GM21717 (cell line): ENCODE data around the gene SLC15A3.
"Not testable (repeated sequence)": the region's sequence is repeated elsewhere in the genome, so short reads cannot be mapped to it uniquely, and the experiment has no call there.

Experiments used
- ATAC-seq: cut with Tn5 transposase; IDR thresholded peaks from one replicate; pipeline ENCODE4 v1.9.1; 2021; ENCODE audit warnings: mild to moderate bottlenecking, moderate library complexity; ENCODE audit not compliant: unreplicated experiment

Gene SLC15A3

GRCh38 chr11:60917267-60917666, 34.7 kb downstream of the SLC15A3 start:
- ATAC-seq, result no peak

GRCh38 chr11:60916669-60917206, 35.2 kb downstream of the SLC15A3 start:
- no peak for ATAC-seq

- peak; percentile 36 for ATAC-seq
These were observed 36.6 kb downstream of the SLC15A3 start for GRCh38 chr11:60915248-60915914.

- no peak for ATAC-seq
These were observed 37.2 kb downstream of the SLC15A3 start for GRCh38 chr11:60914633-60915247.

- ATAC-seq, result peak; percentile 45
These were observed 38.0 kb downstream of the SLC15A3 start, which contains the start of gene TMEM109 for GRCh38 chr11:60913793-60914632. TSS of gene TMEM109 (plus strand) at chr11:60914158. CDS start at chr11:60919694, 5,536 bp downstream.

- no peak for ATAC-seq
These were observed 39.0 kb downstream of the SLC15A3 start for GRCh38 chr11:60912851-60913528.

- ATAC-seq, result no peak
These were observed 39.6 kb downstream of the SLC15A3 start for GRCh38 chr11:60912223-60912850.

- ATAC-seq, result no peak
These were observed 41.1 kb downstream of the SLC15A3 start for GRCh38 chr11:60910711-60911380.

GRCh38 chr11:60910281-60910687, 41.7 kb downstream of the SLC15A3 start:
- peak; percentile 36 for ATAC-seq

GRCh38 chr11:60909680-60910280, 42.2 kb downstream of the SLC15A3 start:
- not testable (repeated sequence) for ATAC-seq

- ATAC-seq, result no peak
These were observed 43.2 kb downstream of the SLC15A3 start for GRCh38 chr11:60908803-60909202.

- ATAC-seq, result peak; percentile 68
These were observed 45.6 kb downstream of the SLC15A3 start, which contains the start of gene PRPF19 for GRCh38 chr11:60906132-60906972. TSS of gene PRPF19 (minus strand) at chr11:60906585. CDS start at chr11:60906382, 203 bp downstream.

GRCh38 chr11:60905551-60906113, 46.3 kb downstream of the SLC15A3 start:
- no peak for ATAC-seq

- no peak for ATAC-seq
These were observed 46.9 kb downstream of the SLC15A3 start for GRCh38 chr11:60905047-60905446.

GRCh38 chr11:60902625-60903024, 49.4 kb downstream of the SLC15A3 start:
- ATAC-seq, result no peak

GRCh38 chr11:60900673-60901404, 51.1 kb downstream of the SLC15A3 start:
- ATAC-seq, result no peak

GRCh38 chr11:60899977-60900376, 52.0 kb downstream of the SLC15A3 start:
- no peak for ATAC-seq
